ENCODE measurements around the gene CLN5.
"Not testable (repeated sequence)": the region's sequence is repeated elsewhere in the genome, so short reads cannot be mapped to it uniquely, and the experiment has no call there.

The CLN5 gene

DNA sequence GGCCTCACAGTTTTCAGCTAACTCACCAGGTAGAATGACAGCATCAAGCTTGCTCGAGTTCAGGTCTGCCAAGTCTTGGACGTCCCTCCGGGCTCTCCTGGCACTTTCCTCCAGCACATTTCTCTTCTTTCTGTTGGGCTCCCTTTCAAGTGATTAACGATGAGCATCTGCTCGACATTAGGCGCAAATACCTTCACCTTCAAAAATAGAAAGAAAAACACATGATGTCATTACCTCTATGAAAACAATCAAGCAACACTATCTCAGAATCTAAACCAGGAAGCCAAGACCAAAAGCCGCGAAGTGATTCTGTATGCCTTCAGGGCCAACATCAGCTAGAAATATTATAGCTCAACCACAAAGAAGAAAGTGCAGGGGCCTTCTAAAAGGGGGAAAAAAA, 15.4 kb upstream of the CLN5 start:
- peak; percentile 11 for DNase-seq

DNA sequence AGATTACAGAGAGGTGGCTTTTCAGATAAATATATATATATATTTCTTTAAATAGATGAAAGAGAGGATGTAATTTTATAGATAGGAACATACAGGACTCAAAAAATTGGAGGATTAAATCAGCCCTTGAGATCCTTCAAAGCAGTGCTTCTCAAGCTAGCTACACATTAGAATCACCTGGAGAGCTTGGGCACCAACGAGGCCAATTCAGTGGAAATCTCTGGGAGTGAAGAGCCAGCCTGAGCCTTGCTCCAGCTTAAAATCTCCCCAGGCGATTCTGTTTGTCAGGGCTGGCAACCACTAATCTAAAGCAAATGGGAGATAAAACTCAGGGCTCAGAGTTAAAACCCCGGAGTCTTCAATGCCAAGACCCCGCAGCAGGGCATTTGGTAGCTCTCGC, 15.0 kb upstream of the CLN5 start:
- DNase-seq = no peak

DNA sequence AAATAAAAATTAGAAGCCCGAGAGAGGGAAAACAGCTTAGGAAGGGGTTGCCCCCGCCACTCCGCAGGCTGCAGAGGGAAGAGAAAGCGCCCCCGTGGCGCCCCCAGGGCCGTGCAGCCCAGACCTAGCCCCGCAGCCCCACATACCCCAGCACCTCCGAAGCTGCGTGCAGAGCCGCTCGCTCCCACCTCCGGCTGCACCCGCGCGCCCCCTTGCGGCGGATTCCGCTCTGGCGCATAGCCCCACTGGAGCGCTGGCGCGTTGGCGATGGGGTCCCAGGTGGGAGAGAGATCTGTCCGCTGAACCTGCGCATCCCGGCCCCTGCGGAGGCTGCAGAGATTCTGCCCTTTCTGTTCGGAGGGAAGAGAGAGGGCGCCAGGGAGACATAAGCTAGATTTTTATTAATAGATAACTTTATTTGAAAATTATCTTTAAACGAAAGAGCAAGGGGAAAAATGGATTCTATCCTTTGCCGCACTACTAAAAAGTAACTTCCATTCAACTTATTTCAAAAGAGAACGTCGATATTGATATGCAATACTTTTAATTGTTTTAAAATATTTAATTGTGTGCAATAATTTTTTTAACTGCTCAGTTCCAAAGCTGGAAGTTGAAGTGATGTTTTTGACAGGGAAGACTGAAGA, 11.7 kb upstream of the CLN5 start:
- peak; percentile 89 for DNase-seq

DNA sequence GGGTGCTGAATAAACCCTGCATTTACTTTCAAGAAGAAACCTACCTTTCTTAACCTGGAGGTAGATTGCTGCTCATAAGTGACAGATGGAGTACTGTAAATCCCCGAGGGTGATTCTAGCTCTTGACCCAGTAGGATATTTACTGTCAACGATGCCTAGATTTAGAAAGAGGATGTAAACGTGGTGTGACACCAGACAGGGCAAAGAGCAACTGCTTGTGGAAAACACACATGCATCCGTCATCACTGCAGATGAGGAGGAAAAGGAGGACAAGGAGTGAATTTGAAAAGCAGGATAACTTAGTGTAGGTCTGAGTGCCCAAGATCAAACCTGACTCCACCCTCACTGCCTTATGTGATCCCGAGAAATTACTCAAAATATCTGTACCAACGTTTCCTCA, 9.8 kb upstream of the CLN5 start:
- DNase-seq = no peak

DNA sequence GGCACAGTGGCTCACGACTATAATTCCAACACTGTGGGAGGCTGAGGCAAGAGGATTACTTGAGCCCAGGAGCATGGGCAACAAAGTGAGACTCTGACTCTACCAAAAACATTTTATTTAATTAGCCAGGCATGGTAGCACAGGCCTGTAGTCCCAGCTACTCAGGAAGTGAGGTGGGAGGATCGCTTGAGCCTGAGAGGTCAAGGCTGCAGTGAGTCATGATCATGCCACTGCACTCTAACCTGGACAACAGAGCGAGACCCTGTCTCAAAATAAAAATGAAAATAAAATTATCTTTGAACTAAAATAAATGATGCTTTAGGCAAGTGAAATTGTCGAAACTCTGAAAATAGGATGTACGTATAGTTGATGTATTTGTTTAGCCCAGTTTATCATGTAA, 8.2 kb upstream of the CLN5 start:
- no peak for DNase-seq

DNA sequence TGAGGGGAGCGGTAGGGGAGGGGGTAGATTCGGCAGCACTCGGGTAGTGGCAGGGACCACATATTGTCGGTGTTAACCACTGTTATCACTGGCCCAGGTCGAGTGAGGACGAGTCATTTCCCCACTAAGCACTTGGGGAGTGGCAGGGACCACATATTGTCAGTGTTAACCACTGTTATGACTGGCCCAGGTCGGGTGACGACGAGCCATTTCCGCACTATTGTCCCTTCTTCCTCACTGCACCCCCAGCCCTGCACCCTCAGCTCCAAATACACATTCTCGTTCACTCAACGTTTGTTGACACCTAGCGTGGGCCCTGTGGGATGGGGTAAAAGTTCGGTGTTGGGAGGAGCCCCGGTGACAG, 467 bp upstream of the CLN5 start:
- DNase-seq = peak; percentile 77

DNA sequence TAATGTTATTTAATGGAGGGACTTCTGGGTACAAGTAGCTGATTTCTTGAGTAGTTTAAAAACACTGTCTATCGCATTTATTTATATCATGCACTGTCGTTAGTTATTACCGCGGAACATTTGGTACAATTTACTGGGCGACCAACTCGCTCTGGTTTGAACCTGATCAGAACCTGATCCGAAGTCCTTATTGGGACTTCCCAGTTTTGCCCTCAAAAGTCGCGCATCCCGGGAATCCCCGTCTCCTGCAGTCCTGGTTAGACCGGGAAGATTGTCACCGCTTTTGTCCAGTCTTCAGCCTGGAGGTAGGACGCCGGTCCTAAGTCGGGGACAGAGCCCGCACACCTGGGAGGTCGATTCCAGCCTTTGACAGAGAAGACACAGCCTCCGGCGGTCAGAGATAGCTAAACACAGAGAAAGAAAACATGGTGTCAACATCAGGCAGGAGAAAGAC, 694 bp downstream of the CLN5 start:
- peak; percentile 23 for DNase-seq

DNA sequence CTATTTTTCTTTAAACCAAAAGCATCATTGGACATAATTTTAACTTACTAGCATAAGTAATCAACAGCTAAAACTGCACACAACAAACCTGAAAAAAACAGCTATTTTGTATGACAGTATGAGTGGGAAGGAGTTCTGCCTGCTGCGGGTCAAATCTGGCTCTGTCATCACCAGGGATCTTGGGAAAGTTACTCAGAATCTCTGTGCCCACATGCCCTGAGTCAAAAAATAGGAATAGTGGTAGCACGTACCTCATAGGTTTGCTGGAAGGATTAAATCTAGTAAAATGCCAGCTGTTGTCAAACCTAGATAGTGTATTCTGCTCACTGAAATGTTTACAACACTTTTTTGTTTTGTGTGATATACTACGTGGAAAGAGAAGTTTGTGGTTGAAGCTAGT, 1.1 kb downstream of the CLN5 start:
- no peak for DNase-seq

DNA sequence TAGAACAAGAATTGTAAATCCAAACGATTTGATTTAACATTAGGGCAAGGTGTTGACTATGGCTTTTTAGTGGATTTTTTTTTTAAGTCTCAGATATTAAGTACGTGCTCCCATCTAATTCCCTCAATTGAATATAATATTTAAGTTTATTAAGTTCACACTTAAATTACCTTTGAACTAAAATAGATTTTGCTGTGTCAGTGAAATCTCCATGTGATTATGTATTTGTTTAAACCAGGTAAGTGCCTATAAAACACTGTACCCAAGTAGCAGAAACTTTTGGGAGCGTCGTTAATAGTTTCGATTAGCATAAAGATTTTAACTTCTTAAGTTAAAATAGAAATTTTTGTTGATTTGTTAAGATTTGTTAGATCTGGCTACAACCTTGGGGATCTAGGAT, 1.6 kb downstream of the CLN5 start:
- no peak for DNase-seq

DNA sequence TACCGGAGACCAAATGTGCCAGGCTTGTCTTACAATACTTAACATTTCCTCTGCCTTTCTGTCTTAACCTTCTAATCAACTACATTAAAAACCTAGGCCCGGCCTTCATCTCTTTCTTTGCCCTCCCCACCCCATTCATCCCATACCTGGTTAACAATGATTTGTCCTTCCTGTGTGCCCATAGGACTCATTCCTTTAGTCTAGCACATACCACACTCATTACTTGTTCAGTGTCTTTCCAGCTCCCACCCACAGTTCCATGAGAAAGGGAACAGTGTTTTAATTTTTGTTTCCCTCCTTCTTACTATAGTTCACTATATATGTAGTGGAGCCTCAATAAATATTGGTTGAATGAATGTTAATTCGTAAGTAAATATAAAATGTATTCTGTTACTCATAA, 2.4 kb downstream of the CLN5 start:
- no peak for DNase-seq

DNA sequence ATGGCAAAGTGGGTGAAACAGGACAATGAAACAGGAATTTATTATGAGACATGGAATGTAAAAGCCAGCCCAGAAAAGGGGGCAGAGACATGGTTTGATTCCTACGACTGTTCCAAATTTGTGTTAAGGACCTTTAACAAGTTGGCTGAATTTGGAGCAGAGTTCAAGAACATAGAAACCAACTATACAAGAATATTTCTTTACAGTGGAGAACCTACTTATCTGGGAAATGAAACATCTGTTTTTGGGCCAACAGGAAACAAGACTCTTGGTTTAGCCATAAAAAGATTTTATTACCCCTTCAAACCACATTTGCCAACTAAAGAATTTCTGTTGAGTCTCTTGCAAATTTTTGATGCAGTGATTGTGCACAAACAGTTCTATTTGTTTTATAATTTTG, 8.6 kb downstream of the CLN5 start:
- no peak for DNase-seq

DNA sequence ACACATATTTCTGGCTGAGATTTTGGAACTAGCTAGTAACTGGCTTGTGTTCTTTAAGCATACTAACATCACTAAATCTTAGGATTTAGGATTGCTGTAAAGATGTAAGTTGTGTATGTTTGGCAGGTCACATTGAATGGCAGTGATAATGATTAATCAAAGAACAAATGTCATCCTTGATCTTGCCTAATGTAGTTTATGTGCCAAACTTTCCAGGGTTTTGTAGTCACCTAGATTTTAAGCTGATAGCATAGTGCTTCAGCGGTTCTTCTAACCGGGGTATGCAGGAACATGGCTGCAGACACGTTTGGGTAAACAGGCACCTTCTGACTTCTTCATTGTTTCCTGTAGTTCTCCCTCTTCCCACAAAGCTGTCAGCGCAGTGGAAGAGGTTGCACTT, 9.7 kb downstream of the CLN5 start:
- DNase-seq = no peak

DNA sequence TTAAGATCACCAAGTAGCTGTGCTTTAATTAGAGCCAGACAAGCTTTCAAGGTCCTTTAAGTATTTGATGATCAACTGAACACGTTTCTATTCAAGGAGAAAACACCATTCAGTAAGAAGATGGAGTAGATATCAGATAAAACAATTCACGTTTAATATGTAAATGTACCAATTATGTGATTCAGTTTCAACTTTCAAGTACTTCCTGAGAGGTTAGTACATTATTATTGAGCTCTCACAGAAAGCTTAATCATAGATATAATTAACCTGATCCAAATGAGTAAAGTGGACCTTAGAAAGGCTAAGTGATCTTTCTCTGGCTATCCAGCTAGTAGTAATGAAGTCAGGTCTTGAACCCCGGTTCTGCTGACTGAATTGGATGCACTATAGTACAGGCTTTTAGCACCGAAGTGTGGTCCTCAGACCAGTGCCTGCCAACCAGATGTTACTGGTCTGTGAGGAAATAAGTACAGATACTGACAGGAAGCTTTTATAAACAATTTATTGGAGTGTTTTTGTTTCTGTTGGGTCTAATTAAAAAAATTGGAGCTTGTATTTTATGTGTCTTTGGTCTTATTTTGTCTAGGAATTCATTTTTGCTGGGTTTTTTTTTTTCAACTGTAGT, 10.2 kb downstream of the CLN5 start:
- DNase-seq = no peak

DNA sequence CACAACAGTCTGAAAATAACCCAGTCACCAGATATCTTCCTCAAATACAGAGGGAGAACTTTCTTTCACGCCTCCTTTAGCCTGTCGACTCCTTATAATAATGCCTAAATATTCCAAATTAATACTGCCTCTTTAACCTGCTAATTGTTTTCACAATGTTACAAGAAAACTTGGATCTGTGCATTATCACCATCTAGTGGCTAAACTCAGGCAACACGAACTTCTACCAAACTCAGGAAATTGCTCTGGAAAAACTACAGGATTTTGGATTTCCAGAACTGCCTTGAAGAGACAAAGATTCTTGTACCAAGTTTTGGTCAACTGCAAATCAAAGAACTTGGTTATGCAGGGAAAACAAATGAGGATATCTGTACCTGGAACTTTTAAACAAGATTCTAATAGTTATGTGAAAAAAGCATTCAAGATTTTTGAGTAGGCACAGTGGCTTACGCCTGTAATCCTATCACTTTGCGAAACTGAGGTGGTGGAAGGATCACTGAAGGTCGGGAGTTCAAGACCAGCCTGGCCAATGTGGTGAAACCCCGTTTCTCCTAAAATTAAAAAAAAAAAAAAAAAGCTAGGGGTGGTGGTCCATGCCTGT, 10.8 kb downstream of the CLN5 start:
- DNase-seq = no peak

DNA sequence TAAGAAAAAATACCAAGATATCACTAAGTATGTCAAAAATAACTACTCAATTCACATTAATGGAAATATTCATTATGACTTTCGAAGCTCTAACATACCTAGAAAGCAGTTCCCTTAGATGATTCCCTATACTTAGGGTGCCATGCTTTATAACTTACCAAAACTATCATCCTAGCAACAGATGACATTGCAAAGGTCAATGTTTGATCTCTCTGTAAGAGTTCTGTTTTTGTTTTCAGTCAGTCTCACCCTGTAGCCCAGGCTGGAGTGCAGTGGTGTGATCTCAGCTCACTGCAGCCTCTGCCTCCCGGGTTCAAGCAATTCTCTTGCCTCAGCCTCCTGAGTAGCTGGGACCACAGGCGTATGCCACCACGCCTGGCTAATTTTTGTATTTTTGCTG, 16.5 kb downstream of the CLN5 start:
- DNase-seq = not testable (repeated sequence)

DNA sequence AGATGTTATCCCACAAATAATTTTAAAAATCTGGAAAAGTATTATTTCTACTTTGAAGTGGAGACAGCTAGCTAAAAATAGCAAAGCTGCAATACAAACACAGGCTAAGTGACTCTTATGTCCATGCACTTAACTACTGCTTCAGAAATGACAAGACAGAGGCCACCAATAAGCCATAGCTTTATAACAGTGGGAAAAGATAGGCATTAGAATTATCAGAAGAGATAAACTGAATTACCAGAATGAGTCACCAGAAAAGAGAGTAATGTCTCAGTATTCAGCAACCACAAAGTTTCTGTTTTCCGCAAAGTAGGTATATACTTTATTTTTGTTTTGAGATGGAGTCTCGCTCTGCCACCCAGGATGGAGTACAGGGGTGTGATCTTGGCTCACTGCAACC, 17.1 kb downstream of the CLN5 start:
- DNase-seq = no peak

DNA sequence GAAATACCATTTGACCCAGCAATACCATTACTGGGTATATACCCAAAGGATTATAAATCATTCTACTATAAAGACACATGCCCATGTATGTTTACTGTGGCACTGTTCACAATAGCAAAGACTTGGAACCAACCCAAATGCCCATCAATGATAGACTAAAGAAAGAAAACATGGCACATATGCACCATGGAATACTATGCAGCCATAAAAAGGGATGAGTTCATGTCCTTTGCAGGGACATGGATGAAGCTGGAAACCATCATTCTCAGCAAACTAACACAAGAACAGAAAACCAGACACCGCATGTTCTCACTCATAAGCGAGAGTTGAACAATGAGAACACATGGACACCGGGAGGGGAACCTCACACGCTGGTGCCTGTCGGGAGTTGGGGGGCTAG, 17.8 kb downstream of the CLN5 start:
- DNase-seq = not testable (repeated sequence)

DNA sequence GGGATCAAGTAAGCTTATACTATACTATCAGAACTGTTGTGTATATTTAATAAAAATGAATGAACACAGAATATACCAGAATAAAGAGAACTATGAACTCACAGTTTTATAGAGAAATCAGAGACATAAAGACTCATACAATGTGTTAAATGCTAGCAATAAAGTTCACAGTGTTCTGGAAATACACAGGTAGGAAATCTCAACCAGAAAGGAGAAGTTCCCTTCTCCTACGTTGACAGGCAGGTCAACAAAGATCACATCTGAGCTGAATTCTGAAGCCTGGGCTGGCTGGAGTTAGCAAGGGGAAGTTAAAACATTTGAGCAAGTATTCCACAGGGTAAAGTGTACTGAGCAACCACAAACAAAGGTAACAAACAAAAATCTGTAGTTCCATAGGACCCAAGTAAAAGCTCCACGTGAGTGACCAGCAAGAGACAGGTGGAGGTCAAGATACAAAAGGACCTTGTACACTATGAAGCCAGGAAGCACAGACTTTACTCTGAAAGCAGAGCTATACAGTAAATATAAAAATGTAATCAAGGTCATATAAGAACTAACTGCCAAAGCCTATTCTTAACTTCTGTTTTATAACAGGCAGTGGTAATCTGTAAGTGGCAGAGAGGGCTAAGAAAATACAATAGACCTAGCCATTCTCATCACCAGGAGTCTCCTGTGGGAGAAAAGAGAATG, 22.1 kb downstream of the CLN5 start:
- DNase-seq = no peak

DNA sequence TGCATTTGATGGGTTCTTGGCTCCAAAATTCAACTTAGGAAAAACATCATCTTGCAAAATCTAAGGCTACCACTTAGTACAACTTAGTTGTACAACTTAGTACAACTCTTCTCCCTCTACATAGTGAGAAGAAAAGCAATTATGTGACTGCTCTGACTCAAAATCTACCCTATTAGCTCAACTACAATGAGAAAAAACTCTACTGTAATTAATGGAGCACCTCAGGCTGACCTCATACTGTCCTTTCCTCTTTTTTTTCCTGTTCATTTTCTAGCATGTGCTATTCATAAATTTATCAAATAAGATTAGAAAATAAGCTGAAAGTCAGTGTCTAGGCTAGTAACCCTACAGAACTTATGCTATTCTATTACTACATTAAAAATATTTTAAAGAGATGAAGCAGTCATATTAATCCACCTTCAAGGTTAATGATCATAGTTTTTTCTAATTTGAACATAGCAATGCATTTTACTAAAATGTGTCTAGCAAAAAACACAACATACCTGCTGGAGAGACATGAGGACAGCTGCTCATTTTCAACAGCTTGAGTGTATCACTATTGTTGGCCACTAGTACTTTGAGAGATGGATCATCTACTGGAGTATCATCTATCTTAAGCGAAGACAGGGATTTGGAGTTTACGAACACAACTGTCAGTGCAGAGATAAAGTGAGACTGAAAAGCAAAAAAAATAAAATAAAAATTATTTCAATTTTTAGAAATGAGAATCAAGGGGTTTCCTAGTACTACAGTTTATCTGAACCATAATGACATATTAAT, 23.2 kb downstream of the CLN5 start:
- DNase-seq = no peak

DNA sequence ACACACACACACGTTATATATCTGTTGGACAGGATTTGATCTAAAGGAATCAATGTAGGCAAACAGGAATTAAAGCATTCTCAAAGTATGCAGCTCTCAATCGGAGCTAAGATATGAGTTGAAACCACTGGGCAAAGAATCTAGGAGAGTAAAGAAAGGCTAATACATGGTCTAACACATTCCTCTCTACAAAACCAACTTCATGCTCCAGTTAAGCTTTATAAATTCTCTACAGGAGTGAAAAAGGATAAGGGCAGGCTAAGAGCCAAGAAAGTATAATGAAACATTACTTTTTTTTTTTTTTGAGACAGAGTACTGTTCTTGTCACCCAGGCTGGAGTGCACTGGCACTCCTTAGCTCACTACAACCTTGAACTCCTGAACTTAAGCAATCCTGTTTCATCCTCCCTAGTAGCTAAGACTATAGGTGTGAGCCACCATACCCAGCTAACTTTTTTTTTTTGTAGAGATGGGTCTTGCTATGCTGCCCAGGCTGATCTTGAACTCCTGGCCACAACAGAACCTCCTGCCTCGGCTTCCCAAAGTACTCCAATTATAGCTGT, 24.5 kb downstream of the CLN5 start:
- DNase-seq = no peak

DNA sequence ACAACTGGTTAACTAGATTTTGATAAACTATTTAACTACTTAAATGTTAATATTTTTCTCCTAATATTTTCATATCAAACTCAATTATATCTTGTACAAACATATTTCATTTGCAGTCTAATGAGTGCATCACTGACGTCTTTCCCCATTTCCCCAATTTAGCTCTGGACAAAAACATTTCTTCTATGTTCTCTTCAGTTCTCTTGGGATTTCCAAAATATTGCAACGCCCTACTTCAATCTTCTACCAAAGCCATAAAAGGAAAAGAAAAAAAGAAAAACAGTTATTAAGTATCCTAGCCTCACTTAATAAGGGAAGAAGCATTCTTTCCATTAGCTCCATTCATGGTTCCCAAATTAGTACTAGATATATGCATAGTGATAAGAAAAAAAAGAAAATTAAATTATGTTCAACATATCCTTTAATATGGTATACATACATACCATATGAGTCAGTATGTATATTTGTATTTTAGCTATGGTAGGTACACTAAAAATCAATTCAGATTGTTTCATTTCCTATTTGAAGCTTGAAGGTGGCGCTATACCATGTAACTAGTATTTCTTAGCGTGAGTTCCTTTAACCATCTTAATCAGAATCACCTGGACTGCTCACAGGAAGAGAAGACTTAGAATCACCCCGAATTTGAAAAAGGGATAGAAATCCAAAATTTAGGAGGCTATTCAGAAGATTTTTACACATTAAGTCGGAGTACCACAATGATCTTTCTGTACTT, 25.2 kb downstream of the CLN5 start:
- DNase-seq = no peak

DNA sequence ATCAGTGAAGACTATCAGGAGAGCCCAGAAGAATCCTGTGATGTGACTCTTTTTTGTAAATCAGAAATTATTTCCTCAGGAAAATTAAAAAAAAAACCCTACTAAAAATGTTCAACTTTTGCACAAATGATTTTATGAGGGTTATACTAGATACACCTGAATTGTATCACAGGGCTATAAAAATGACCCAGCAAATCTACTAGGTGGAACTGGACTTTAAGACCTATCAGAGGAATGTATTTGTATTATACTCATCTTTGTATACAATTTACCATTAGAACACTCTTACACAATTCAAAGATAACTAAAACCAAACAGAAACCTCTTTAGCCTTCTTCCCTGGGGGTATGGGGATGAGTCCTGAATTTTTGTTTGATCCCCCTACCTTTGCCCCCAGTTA, 27.9 kb downstream of the CLN5 start:
- DNase-seq = no peak
